Measurements from ENCODE around the gene PPT2. TPM values are rescaled to one million over a fixed set of nuclear protein-coding genes. Genes with fewer than 3 reads are reported as not detected.

The PPT2 gene
- total RNA-seq (ENCODE audit: insufficient read depth, low replicate concordance): 9.6 TPM

DNA sequence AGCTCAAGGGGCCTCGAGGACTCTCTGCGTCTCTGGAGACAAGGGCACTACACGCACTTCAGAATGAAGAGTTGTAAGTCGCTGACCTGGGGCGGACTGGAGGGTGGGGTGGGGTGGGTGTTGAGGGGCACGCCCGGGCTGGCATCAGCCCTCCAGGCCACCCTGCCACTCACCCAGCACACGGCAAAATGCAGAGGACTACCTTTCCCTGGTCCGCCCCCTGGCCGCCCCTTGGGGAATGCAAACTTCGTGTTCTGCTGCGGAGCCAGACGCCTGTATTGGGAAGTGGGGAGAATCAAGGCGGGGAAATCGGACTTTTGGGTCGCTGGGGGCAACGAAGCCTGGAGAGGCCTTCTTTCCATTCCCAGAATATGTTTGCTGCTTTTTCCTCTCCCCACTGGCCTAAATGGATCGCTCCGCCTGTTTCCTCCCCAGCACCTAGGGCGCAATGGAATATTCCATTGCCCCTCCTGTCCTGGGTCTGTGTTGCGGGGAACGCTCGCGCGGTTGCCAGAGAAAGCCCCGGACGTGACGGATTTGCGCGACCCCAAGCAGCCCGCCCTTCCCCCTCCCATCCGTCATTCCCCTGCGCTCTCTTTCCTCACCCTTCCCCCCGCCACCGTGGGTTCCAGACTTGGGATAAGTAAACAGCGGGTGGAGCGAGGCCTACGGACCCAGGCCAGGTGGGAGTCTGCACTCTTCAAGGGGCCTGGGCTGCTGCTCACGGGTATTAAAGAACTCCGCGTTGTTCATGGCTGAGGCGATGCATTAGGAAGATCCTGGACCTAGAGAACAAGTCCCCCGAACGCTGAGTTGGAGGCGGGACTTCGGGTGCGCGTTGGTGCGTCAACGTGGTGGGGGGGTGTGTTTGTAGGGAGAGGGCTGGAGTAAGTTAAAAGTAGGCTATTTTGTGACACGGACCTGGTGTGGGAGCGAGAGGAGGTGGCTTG, at the start of gene PPT2:
TSS of gene PPT2 (plus strand) at position 578 of the 950 bp plus-strand sequence. CDS start 454 bp downstream, outside the sequence.
- peak; percentile 95 for DNase-seq (ENCODE audit: low spot score)

DNA sequence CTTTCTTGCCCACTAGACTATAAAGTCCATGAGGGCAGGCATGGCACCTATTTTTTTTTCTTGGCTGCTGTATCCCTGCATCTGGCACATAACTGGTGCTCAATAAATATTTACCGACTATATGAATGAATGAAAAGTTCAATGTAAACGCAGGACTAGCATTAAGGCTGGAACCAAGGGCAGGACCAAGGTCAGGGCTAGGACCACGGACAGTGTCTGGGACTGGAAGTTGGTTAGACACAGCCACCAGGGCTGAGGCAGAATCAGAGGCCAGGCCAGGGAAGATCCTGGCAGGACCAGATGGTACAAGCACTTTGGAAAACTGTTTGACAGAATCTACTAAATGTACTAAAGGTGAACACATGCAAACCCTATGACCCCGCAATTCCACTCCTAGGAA, 48.5 kb upstream of the PPT2 start:
- no peak for DNase-seq (ENCODE audit: low spot score)

- DNase-seq (ENCODE audit: low spot score): no peak
These were observed 46.5 kb upstream of the PPT2 start for GRCh38 chr6:32107406-32107805.

DNA sequence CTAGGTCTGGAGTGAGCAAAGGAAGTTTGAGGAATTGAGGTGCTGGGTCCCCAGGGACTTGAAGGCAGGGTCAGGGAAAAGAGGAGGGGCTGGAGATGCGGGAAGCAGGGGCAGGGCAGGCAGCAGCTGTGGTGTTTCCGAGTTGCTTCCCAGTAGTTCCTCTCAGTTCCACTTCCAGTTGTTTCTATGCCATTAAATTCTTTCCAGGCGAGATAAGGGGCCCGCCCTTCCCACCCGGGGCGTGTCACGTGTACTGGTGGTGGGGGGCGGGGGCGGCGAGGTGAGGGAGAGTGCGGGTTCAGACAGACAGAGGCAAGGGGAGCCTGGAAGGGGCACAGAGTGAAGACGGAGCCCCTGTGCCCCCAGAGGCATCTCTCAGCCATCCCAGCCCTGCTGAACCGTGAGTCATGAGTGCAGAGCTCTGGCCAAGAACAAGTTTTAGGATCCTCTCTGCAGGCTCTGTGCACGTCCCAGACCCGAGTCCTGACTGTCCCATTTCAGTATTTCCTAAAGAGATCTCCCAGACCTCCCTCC, 45.8 kb upstream of the PPT2 start:
- peak; percentile 85 for DNase-seq (ENCODE audit: low spot score)

GRCh38 chr6:32108727-32109113, 45.2 kb upstream of the PPT2 start:
- DNase-seq (ENCODE audit: low spot score): no peak

DNA sequence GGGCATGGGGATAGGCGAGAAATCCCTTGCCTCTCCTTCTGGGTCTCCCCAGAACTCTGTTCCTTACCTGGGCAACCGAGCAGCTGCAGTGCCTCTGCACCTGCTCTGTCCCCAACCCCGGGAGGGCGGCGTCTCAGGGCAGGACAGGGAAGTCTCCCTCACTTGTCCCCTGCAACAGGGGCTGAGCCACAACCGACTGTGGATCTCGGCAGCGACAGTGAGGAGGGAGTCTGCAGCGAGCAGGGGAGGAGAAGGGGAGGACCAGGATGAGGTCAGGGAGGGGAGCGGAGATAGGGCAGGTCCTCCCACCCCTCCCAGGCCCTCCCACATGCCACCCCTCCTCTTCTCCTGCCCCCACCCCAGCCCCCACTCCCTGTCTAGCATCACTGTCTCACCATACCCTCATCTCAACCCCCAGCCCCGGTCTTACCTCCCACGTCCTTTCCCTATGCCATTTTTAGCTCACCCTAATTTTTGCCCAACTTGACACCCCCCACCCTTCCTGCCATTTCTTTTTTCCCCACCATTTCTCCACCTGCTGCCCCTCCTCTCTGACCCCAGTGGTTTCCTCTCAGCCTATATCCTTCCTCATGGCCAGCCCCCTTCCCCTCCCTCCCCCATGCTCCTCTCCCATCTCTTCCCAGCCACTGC, 44.7 kb upstream of the PPT2 start, which contains the start of gene TNXB:
TSS of gene TNXB (minus strand) at position 225 of the 651 bp plus-strand sequence. CDS start 11,140 bp downstream, outside the sequence.
- no peak for DNase-seq (ENCODE audit: low spot score)

DNA sequence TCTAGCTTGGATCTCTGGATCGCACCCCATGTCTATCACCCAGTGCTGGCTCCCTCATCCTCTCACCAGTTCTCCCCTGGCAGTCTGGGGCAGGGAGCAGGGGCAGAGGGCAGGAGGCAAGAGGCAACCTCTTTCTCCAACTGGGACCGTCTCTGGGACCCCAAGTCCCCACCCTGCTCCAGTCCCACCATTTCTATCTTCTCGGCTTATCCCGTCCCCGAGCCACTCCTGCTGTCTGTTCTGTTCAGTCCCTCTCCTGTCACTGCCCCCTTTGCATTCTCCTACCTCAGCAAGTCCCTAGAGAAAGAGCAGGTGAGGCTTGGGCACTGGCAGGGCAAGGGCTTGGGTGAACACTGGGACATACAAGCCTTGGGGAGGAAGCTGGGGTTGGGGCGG, 44.2 kb upstream of the PPT2 start:
- no peak for DNase-seq (ENCODE audit: low spot score)

DNA sequence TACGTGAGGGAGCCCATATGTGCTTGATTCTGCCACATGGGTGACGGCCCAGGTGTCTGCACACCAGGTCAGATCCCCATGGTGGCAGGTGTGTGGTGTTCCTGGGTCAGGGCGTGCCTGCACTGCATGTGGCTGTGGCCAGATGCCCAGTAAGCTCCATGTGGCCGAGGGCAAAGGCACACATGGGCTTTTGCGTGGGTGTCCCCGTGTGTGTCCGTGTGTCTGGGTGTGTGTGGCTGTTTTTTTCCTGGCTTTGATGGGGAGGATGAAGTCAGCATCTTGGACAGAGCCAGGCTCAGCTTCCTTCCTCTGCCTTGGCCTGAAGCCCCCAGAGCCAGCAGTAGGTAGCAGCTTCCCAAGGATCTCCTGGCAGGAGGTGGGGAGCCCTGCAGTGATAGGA, 43.3 kb upstream of the PPT2 start:
- no peak for DNase-seq (ENCODE audit: low spot score)

- no peak for DNase-seq (ENCODE audit: low spot score)
These were observed 42.4 kb upstream of the PPT2 start for GRCh38 chr6:32111424-32112066.

DNA sequence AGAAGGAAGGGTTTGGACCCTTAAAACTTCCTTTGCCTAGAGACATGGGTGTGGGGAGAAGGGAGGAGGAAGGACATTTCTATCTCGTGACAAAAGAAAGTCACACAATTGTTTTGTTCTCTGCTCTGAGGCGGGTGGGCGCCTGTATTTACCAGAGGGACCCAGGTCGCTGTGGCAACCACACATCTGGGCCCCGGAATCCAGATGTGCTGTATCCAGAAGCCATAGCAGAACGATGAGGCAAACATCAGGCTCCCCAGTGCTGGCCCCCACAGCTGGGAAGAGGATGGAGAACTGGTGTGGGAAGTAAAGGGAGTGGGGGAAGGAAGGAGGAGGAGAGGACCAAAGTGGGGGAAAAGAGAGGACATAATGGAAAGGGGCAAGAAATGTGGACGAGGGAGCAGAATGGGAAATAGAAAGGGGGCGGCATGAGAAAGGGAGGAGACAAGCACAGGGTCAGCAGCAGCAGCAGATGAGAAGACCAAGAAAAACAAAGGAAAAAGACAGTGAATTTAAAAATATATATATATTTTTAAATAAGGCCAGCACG, 41.4 kb upstream of the PPT2 start:
- DNase-seq (ENCODE audit: low spot score): peak; percentile 58

DNA sequence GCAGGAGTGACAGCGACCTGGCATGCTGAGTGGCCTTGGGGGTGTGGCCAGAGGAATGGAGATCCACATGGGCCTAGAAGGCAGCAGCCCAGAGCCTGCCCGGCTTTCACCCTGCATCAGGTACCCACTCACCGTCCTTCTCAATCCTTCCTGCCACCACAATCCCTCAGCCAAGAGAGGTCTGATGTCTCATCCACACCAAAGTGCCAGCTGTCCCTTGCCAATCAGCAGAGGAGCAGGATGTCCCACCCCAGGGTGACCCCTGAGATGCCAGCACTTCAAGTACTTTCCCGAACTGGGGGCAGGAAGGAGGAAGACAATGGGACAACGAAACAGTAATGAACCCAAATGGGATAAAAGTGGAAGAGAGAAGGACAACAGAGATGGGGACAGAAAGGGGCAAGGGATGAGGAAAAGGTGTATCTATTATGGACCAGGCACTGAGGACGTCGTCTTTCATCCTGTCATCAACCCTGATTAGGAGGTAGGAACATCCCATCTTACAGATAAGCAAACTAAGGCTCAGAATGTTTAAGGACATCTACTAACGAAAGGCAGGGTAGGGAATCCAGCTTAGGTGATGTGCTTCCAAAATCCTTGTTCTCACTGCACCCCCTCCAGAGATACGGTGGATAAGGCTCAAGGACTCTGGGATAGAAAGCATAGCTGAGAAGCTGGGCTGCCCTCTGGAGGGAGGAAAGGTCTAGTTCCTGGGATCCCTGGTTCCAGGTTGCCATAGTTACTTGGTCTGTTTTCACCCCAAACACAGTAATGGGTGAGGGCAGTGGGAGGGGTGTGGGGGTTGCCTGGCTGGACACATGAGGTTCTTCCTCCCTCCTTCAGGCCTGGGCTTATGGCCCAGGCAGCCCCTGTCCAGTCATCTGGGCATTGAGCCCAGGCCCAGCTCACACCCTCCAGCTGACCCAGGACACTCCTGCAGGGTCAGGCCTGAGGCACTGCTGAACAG, 40.3 kb upstream of the PPT2 start:
- DNase-seq (ENCODE audit: low spot score): peak; percentile 90

- DNase-seq (ENCODE audit: low spot score): peak; percentile 81
These were observed 39.1 kb upstream of the PPT2 start for GRCh38 chr6:32114796-32115195.

DNA sequence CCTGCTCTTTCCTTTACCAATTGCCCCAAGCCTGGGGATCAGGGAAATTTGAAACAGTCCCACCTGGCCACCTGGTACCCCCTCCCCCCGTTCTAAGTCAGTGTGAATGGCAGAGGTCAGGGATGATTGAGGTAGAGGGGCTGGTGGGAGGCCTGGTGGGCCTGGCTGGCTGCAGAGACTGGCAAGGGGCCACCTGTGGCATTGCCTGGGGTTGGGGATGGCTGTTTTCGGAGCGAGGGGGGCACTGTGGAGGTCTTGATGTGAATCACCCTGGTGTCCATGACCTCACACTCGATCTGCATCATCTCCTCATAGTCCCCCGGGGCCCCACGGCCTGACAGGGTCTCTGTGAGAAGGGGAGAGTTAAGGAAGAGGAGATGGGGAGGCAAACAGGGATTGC, 38.3 kb upstream of the PPT2 start:
- DNase-seq (ENCODE audit: low spot score): no peak

DNA sequence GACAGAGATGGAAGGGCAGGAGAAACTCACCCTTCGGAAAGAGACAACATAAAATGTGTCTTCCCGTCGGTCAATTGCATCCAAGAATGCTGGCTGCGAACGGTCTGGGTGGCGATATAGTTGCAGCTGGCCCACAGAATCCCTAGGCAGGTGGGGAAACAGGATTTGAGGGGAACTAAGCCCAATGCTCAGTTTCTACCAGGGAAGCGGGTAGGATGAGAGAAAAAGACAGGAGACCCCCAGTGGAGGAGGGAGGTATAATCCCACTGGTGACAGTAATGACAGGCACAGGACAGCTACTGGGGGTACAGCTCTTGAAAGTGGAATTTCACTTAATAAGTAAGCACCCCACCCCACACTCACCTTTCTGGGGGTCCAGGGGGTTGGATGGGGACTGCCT, 37.3 kb upstream of the PPT2 start:
- DNase-seq (ENCODE audit: low spot score): no peak

GRCh38 chr6:32117461-32117860, 36.5 kb upstream of the PPT2 start:
- DNase-seq (ENCODE audit: low spot score): no peak

DNA sequence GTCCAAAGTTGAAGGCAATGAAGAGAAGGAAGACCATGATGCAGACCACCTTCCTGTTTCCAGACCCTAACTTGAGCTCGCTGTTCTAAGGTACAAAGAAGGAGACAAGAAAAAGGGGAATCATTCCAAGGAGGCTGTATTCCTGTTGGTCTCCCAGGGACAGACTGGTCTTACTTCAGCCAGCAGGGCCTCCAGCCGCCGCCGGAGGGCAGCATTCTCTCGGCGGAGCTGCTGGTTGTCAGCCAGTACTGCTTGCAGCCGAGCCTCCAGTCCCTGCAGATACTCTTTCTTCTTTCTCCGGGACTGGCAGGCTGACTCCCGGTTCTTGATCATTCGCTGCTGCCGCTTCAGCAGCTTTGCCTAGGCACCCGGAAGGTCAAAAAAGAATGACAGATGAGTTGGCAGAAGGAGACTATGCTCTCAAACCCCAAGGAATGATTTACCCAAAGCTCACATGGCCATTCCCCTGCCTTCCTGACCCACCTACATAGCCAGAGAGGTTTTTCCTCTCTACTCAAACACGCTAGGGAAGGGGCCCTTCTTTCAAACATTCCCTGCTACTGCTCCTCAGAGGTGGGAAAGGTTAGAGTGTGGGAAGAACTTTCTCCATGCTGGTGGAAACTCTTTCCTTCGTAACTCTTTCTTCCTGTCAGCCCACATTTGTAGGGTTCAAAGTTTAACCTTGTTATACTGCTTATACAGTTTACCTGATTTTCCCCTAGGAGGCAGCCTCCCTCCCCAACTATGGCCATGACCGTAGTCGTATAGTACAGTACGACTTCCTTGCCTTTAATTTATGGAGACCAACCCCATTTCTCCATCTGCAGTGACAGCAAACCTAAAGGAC, 34.9 kb upstream of the PPT2 start:
- peak; percentile 90 for DNase-seq (ENCODE audit: low spot score)

DNA sequence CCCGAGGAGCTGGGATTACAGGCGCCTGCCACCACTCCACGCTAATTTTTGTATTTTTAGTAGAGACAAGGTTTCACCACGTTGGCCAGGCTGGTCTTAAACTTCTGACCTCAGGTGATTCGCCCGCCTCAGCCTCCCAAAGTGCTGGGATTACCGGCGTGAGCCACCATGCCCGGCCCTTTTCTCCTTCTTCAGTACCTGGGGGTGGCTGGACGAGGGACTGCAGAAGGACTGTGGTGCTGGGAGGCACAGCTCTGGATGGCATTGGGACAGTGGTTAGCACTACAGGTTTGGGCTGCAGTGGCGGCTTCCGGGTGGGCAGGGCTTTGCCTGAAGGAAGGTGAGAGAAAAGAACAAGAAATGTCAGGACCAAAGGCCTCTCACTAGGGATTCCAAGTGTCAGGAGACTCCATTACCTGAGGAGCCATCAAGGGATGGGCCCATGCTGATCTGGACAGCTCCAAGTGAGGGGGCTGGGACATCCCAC, 33.3 kb upstream of the PPT2 start:
- DNase-seq (ENCODE audit: low spot score): no peak

- DNase-seq (ENCODE audit: low spot score): no peak
These were observed 30.3 kb upstream of the PPT2 start for GRCh38 chr6:32123681-32124080.

- no peak for DNase-seq (ENCODE audit: low spot score)
These were observed 27.1 kb upstream of the PPT2 start for GRCh38 chr6:32126880-32127279.

DNA sequence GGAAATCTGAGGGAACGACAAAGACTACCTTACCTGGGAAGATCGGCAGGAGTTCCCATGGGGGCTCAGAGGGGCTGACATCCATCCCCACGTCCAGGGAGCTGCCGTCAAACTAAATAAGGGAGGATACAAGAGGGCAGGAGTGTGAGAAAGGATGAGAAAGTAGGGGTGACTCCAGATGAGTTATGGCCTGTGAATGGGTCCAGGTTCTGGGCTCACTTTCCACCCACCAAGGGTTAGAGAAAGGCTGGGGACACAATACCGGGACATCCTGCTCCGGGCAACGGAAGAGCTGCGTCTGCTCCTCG, 26.6 kb upstream of the PPT2 start:
- no peak for DNase-seq (ENCODE audit: low spot score)
